Peyer's patch (tissue), 4 donors: Measurements from ENCODE around the gene ANGPTL2. TPM values are rescaled to one million over a fixed set of nuclear protein-coding genes. Genes with fewer than 3 reads are reported as not detected.
A peak's percentile ranks its signal among the peaks of the same experiment; 100 is the strongest.

Experiments used
- DNase-seq, 3 donors: peaks; one replicate each; pipeline ENCODE4 v3.0.0-alpha.2; 2017 to 2019
- H3K27ac ChIP-seq, 4 donors: fragments of 200-600 bp; sonication (generic); one replicate each; pipeline ENCODE4 v1.5.1; 2016 to 2019
- H3K27me3 ChIP-seq, 2 donors: fragments of 200-600 bp; sonication (generic); one replicate each; pipeline ENCODE4 v1.5.1; 2019
- H3K36me3 ChIP-seq, 3 donors: fragments of 200-600 bp; sonication (generic); one replicate each; pipeline ENCODE4 v1.5.1; 2016 to 2019
- H3K4me1 ChIP-seq, 4 donors: fragments of 200-600 bp; sonication (generic); one replicate each; pipeline ENCODE4 v1.5.1; 2016 to 2019
- H3K4me3 ChIP-seq, 4 donors: fragments of 200-600 bp; sonication (generic); 1 replicate in 3 of 4; 2 replicates in 1 of 4; pipeline ENCODE4 v1.5.1; 2016 to 2019; ENCODE audit warnings: mild to moderate bottlenecking in 1 of 4
- H3K9me3 ChIP-seq, 4 donors: fragments of 200-600 bp; sonication (generic); one replicate each; pipeline ENCODE4 v1.5.1; 2016 to 2019; ENCODE audit warnings: mild to moderate bottlenecking in 1 of 4
- CTCF ChIP-seq, 6 experiments: fragments of 450-650 bp in 4 of 6; fragments of 200-600 bp in 2 of 6; sonication (generic) in 1 of 6; IDR thresholded peaks; one replicate each; pipeline ENCODE4 v1.5.1; 2017 to 2019; ENCODE audit warnings: antibody characterized with exemption in 6 of 6, mild to moderate bottlenecking in 3 of 6, moderate library complexity in 1 of 6
- POLR2A ChIP-seq, 2 donors: fragments of 450-650 bp; IDR thresholded peaks; one replicate each; pipeline ENCODE4 v1.5.1; 2017; ENCODE audit warnings: antibody characterized with exemption in 2 of 2, mild to moderate bottlenecking in 2 of 2, moderate library complexity in 2 of 2
- total RNA-seq, 4 donors: library from RNA; depleted of rRNA; stranded (reverse); fragments of >200 nt; gene quantifications; one replicate each; pipeline ENCODE4 v1.1.0, GENCODE V29; 2016

Gene ANGPTL2
- total RNA-seq, 4 donors from 2014 or later: 2.8 to 14.0 (median 11.3) TPM

- Histone ChIP-seq H3K36me3 (peaks cover 0 to 64% (median 0%) of the 10 kb centered on the region in 3 donors), H3K27me3 (no peaks in the 10 kb centered on the region), H3K4me3 (no peak overlapping the region), H3K9me3 (no peaks in the 10 kb centered on the region), H3K4me1 (no peaks in the 10 kb centered on the region), H3K27ac (no peak overlapping the region)
- TF ChIP-seq CTCF (IDR thresholded peaks at IDR 0.05): no peak
- no peak for TF ChIP-seq POLR2A (IDR thresholded peaks at IDR 0.05)
- peak in 1 of 3 donors; percentile 41 for DNase-seq
Measured at GRCh38 chr9:127088724-127089615, 33.5 kb downstream of the ANGPTL2 start.

GRCh38 chr9:127087836-127088235 is 34.6 kb downstream of the ANGPTL2 start:
- H3K27me3 ChIP-seq: no peaks in the 10 kb centered on the region
- no peak overlapping the region for H3K4me3 ChIP-seq
- H3K36me3 ChIP-seq: peaks cover 0 to 53% (median 0%) of the 10 kb centered on the region in 3 donors
- H3K9me3 ChIP-seq: no peaks in the 10 kb centered on the region
- no peak for TF ChIP-seq CTCF (IDR thresholded peaks at IDR 0.05)
- no peak for TF ChIP-seq POLR2A (IDR thresholded peaks at IDR 0.05)
- no peaks in the 10 kb centered on the region for H3K4me1 ChIP-seq
- no peak overlapping the region for H3K27ac ChIP-seq
- DNase-seq: peak in 1 of 3 donors; percentile 7

- H3K27me3 ChIP-seq: no peaks in the 10 kb centered on the region
- TF ChIP-seq CTCF (IDR thresholded peaks at IDR 0.05): no peak
- TF ChIP-seq POLR2A (IDR thresholded peaks at IDR 0.05): no peak
- H3K27ac ChIP-seq: no peak overlapping the region
- peak in 1 of 3 donors; percentile 21 for DNase-seq
- no peak overlapping the region for H3K4me3 ChIP-seq
- peaks cover 0 to 48% (median 0%) of the 10 kb centered on the region in 3 donors for H3K36me3 ChIP-seq
- no peaks in the 10 kb centered on the region for H3K9me3 ChIP-seq
- H3K4me1 ChIP-seq: no peaks in the 10 kb centered on the region
Measured at GRCh38 chr9:127087411-127087810, 35.0 kb downstream of the ANGPTL2 start.

- Histone ChIP-seq H3K4me1 (no peaks in the 10 kb centered on the region), H3K27me3 (no peaks in the 10 kb centered on the region), H3K4me3 (no peak overlapping the region), H3K27ac (no peak overlapping the region), H3K36me3 (peaks cover 0 to 47% (median 0%) of the 10 kb centered on the region in 3 donors), H3K9me3 (no peaks in the 10 kb centered on the region)
- TF ChIP-seq CTCF (IDR thresholded peaks at IDR 0.05): no peak
- no peak for TF ChIP-seq POLR2A (IDR thresholded peaks at IDR 0.05)
- DNase-seq: peak in 1 of 3 donors; percentile 10
Measured at GRCh38 chr9:127086771-127087170, 35.7 kb downstream of the ANGPTL2 start.

- peak in 1 of 3 donors; percentile 14 for DNase-seq
- H3K36me3 ChIP-seq: peaks cover 0 to 36% (median 0%) of the 10 kb centered on the region in 3 donors
- no peak for TF ChIP-seq CTCF (IDR thresholded peaks at IDR 0.05)
- no peak for TF ChIP-seq POLR2A (IDR thresholded peaks at IDR 0.05)
- no peaks in the 10 kb centered on the region for H3K4me1 ChIP-seq
- H3K27me3 ChIP-seq: no peaks in the 10 kb centered on the region
- no peak overlapping the region for H3K27ac ChIP-seq
- no peak overlapping the region for H3K4me3 ChIP-seq
- no peaks in the 10 kb centered on the region for H3K9me3 ChIP-seq
Measured at GRCh38 chr9:127085186-127085585, 37.2 kb downstream of the ANGPTL2 start.
